GM21737 (cell line): ENCODE measurements around the gene BPGM.

ENCODE experiments used
- ATAC-seq: cut with Tn5 transposase; IDR thresholded peaks from one replicate; pipeline ENCODE4 v1.9.1; 2021; ENCODE audit warnings: mild to moderate bottlenecking, moderate library complexity; ENCODE audit not compliant: unreplicated experiment

BPGM gene

DNA sequence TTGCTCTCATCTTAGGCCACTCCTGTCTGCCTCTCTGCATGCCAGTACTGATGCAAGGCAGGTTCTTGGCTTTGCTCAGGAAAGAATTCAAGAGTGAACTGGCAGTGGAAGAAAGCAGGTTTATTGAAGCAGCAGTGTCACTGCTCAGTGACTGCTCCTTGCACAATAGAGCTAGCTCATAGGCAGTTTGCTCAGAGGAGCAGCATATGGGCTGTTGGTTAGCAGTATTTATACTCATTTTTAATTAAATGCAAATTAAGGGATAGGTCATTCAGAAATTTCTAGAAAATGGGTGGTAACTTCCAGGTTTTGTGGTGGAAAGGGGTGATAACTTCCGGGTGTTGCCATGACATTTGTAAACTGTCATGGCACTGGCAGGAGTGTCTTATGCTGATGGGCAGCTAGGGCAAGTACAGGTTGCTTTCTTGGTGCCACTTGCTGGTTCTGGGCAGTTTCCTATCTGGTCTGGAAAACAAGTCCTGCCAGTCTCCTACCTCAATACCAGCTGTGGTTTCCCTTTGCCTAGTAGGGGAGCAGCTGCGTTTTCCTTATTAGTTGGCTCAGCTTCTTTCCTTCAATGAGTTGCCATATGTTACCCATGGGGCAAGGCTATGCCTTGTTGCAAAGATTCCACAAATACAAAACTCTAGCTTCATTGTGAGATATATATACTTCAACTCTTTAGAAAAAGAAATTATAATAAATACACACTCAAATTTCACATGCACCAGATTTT lies 68.0 kb downstream of the BPGM start:
- no peak for ATAC-seq

DNA sequence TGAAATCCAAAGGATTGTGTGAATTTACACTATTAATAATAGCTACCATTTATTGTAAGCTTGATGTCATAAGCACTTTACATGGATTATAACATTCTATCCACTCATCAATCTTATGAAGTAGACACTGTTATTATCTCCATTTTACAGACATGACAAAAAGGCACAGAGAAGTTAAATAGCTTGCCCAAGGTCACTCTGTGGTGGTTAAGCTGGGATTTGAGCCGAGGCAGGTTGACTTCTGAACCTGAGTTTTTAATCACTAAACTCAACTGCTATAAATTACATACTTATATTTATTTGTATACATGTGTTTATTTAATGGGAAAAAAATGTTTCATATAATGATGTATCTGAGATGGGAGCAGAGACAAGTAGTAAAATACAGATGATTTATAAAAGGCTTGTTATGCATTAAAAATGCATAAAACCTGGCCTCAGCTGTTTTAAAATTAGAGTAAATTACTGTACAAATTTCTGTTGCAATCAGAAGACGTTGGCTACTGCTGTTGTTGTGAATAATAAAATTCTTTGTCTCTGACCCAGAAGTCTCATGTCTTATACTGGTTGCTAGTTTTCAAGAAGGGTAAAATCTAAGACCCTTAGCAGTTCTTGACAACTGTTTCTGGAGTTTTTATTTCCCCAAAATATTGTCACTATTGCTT lies 71.7 kb downstream of the BPGM start:
- ATAC-seq = no peak

DNA sequence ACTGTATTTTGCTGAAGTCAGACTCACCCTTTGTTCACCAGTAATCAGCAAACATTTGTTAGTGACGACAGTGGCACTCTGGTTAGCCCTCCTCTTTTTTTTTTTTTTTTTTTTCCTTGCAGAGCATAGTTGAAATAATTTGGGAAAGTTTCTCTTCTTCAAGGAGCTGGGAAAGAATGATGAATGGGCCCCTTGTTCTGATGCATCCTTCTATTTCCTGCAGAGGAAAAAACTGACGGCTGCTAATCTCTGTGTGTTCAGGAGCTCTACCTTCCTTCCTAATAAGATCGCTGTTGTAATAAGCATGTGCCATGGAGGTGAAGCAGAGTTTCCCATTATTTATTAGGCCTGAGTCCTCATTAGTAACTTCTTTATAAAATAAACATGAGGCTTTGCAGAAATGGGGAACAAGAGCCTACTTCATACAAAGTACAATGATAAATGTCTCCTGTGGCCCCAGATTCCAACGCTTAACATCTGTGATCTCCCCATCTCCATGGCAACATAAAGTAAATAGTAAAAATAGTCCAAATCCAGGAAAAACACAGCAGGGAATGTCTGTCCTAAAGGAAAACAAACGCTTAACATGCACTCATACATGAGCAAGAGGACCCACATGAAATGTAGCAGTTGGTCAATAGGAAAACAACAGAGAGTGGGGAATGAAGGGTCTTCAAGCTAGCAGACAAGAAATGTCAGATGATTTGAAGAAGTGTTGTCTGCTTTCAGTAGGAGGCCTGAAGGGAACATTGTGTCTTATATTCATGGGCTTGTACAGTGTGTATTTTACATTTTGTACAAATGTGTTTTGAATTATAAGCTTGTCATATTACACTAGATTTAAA lies 73.7 kb downstream of the BPGM start:
- ATAC-seq = no peak

DNA sequence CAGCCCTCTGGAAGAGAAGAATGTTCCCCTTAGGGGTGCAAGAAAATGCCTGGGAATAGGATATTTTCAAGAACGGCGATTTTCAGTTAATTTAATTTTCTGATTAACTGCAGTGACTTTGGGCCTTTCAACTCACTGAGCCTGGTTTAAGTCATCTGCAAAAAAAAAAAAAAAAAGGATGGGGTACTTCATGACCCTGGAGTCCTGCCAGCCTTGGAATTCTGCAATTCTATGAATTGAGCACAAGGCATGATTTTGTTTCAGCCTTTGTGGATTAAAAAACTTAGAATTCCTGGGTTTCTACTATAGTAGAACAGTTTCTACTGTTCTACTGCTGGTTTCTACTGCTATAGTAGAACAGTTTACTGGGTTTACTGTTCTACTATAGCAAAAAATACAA lies 74.5 kb downstream of the BPGM start:
- no peak for ATAC-seq

DNA sequence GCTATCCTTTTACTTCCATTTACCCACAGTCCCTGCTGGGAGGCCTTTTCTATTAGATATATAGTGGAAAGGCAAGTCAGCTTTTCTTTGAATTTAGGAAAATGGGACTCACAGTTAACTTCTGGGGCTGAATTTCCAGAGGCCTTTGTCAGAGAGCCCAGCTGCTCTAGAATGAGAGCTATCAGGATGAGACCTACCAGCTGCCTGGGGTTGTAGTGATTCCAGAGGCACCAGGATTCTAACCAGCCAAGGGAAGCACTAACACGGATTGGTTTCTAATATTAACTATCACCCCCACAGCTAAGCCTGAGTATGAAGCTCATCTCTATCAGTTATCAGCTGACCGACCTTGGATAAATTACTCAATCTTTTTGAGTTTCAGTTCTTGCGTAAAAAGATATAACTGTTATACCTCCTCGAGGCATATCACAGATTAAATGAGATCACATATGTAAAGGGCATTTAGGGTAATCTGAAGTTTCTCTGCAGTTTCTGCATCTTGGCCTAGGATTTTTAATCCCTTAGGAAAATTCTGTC lies 76.2 kb downstream of the BPGM start:
- no peak for ATAC-seq

DNA sequence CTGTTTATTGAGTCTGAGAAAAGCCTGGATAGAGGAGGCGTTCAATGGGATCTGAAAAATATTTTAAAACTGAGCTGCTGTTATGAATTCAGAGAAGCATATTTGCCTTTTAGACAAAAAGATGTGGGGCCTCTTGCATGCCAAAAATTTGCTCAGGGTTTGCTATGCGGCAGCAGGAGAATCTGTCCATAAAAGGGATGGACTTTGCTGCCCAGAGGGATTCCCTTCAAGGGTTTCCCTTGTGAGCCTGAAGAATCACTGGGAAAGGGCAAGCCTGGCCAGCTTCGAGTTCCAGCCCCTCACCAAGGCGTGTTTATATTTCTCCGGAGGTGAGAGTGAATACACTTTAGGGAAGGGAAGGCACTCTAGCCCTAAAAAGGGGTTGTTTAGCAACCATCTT lies 77.2 kb downstream of the BPGM start:
- no peak for ATAC-seq

DNA sequence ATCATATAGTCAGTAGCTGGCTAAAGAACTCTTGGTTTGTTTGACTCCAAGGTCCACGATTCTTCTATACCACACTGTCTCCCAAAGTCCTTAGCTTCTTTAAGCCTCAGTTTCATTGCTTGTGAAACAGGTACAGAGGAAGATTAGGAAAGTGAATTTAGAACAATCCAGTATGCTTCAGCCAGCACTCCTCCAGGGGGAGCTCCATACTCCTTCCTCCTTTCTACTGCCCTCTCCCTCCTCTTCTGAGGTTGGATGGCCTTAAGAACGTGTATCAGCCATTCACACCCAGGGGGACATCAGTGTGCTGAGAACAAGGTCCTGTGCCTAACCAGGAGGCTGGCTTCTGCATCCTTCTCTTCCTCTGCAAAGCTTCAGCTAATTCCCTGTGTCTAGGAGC lies 78.0 kb downstream of the BPGM start:
- no peak for ATAC-seq

DNA sequence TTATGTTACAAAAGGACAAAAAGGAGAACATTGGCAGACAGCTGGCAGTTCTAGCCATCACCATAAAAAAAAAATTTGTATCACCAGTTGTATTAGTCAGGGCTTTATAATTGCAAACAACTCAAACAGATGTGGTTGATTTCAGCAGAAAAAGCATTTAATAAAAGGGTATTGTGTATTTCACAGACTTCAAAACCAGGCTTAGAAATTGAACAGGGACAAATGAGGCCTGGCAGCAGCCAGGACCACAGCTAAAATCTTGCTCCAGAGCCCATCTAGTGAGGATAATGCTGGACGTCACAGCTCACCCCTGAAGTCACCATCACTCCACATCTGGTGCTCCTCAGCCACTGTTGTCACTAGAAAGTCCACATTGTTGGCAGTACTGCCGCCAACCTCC lies 79.9 kb downstream of the BPGM start:
- no peak for ATAC-seq

DNA sequence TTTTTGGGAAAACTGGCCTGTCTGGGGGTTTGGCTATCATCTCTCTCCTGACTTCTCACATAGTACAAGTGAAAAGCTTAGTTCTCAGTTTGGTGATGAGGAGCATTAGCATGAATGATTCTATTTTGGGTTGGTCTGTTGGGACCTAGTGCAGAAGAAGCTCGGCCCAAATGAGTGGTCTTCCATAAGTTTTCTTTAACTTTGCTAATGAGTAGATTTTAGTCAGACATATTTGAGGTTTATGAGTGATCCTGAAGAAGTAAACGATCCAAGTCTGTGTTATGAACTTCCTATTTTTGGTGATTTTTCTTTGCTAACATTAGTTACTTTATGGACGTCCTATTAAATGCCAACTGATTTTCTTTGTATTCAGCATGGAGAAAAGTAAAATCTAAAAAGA lies 81.1 kb downstream of the BPGM start:
- no peak for ATAC-seq
